AG04450 (cell line): ENCODE measurements around the gene RNF126. TPM values are rescaled to one million over a fixed set of nuclear protein-coding genes. Genes with fewer than 3 reads are reported as not detected.

Source experiments
- CTCF ChIA-PET: fragments of 300-600, 350-600 bp; formaldehyde crosslinking; extraction: SDS; loops from one replicate; lab custom pipeline; 2022; ENCODE audit warnings: antibody characterized with exemption, inconsistent platforms; lab: Charles Lee
- POLR2A ChIA-PET: fragments of 350-600 bp; formaldehyde crosslinking; extraction: SDS; loops from one replicate; lab custom pipeline; 2021; ENCODE audit warnings: antibody characterized with exemption, inconsistent platforms; lab: Yijun Ruan, JAX
- DNase-seq: peaks from one replicate; pipeline ENCODE4 v3.0.0-alpha.2; 2011; ENCODE audit warnings: low read depth, low spot score
- H3K27ac ChIP-seq: one replicate; pipeline ENCODE4 v1.5.1; 2012; ENCODE audit warnings: low read depth, low read length, control low read depth
- H3K27me3 ChIP-seq: one replicate; pipeline ENCODE4 v1.6.0; 2012; ENCODE audit warnings: low read length; ENCODE audit not compliant: control insufficient read depth, insufficient read depth
- H3K4me3 ChIP-seq: 2 replicates; pipeline ENCODE4 v1.5.1; 2011; ENCODE audit warnings: mild to moderate bottlenecking, low read depth, low read length, control low read depth
- H3K9me3 ChIP-seq: 2 replicates; pipeline ENCODE4 v1.5.1; 2012; ENCODE audit warnings: low read length; ENCODE audit not compliant: control insufficient read depth, insufficient read depth
- polyA plus RNA-seq: library from polyadenylated mRNA; depleted of rRNA; stranded (reverse); fragments of >200 nt; gene quantifications from 2 replicates; pipeline ENCODE4 v1.2.3, GENCODE V29; 2011
- TF ChIP-seq, protein P1 (sequence below): IDR thresholded peaks from 2 replicates; pipeline ENCODE4 v1.5.1; 2011; ENCODE audit warnings: low read depth, low read length, control low read depth, inconsistent platforms

Gene RNF126
- polyA plus RNA-seq, 1 experiment: 1.7 TPM

GRCh38 chr19:664913-665443, 2.0 kb upstream of the RNF126 start:
- ChIA-PET CTCF (interaction anchor here (0.6 to 0.7 kb wide), 2 partner anchors 69 to 257 kb away, joined by 3 read pairs; no protein-coding TSS in a partner anchor), POLR2A (interaction anchor here (0.6 to 0.7 kb wide), 2 partner anchors 158 to 319 kb away, joined by 4 to 5 read pairs; partner anchors contain the start of genes TPGS1 and WDR18)
- Histone ChIP-seq H3K9me3 (peaks cover 16% of the 10 kb centered on the region), H3K27ac (no peak overlapping the region), H3K4me3 (peak overlapping the region; percentile 33; the same call in 1 of the 2 replicates), H3K27me3 (no peaks in the 10 kb centered on the region)
- DNase-seq: peak; percentile 55
- TF ChIP-seq, protein P1, sequence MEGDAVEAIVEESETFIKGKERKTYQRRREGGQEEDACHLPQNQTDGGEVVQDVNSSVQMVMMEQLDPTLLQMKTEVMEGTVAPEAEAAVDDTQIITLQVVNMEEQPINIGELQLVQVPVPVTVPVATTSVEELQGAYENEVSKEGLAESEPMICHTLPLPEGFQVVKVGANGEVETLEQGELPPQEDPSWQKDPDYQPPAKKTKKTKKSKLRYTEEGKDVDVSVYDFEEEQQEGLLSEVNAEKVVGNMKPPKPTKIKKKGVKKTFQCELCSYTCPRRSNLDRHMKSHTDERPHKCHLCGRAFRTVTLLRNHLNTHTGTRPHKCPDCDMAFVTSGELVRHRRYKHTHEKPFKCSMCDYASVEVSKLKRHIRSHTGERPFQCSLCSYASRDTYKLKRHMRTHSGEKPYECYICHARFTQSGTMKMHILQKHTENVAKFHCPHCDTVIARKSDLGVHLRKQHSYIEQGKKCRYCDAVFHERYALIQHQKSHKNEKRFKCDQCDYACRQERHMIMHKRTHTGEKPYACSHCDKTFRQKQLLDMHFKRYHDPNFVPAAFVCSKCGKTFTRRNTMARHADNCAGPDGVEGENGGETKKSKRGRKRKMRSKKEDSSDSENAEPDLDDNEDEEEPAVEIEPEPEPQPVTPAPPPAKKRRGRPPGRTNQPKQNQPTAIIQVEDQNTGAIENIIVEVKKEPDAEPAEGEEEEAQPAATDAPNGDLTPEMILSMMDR: peak; percentile 93

GRCh38 chr19:663682-664117, 686 bp upstream of the RNF126 start:
- H3K4me3 ChIP-seq: peak overlapping the region; percentile 62
- peak overlapping the region; percentile 68 for H3K27ac ChIP-seq
- TF ChIP-seq, protein P1: no peak
- H3K27me3 ChIP-seq: no peaks in the 10 kb centered on the region
- peaks cover 16% of the 10 kb centered on the region for H3K9me3 ChIP-seq
- POLR2A ChIA-PET: interaction anchor here (0.5 to 1.8 kb wide), 5 partner anchors 9 to 91 kb away, joined by 3 to 5 read pairs (median 4); partner anchors contain the start of genes BSG and FSTL3
- DNase-seq: no peak
- CTCF ChIA-PET: interaction anchor here (1.4 kb wide), 1 partner anchor 71 kb away, joined by 6 read pairs; no protein-coding TSS in a partner anchor

GRCh38 chr19:662207-662961, 630 bp downstream of the RNF126 start:
- ChIA-PET CTCF (interaction anchor here (1.4 kb wide), 1 partner anchor 72 kb away, joined by 6 read pairs; no protein-coding TSS in a partner anchor), POLR2A (interaction anchor here (0.6 to 1.8 kb wide), 4 partner anchors 13 to 111 kb away, joined by 3 to 5 read pairs (median 4); partner anchors contain the start of gene BSG)
- no peak for DNase-seq
- peak overlapping the region; percentile 83 for H3K4me3 ChIP-seq
- no peak overlapping the region for H3K27ac ChIP-seq
- H3K27me3 ChIP-seq: no peaks in the 10 kb centered on the region
- TF ChIP-seq, protein P1: no peak
- peaks cover 13% of the 10 kb centered on the region for H3K9me3 ChIP-seq

GRCh38 chr19:661427-662196, 1.4 kb downstream of the RNF126 start:
- ChIA-PET POLR2A (no interaction called here), CTCF (no interaction called here)
- peaks cover 5% of the 10 kb centered on the region for H3K9me3 ChIP-seq
- DNase-seq: no peak
- H3K4me3 ChIP-seq: peak overlapping the region; percentile 83
- H3K27me3 ChIP-seq: no peaks in the 10 kb centered on the region
- TF ChIP-seq, protein P1: no peak
- H3K27ac ChIP-seq: no peak overlapping the region
